ENCODE results near the gene PHGDH. TPM values are rescaled to one million over a fixed set of nuclear protein-coding genes. Genes with fewer than 3 reads are reported as not detected.
"Not testable (repeated sequence)": the region's sequence is repeated elsewhere in the genome, so short reads cannot be mapped to it uniquely, and the experiment has no call there.

Gene PHGDH
- total RNA-seq, 3 donors from 2014 or later, result 3.3 to 32.9 (median 13.2) TPM

DNA sequence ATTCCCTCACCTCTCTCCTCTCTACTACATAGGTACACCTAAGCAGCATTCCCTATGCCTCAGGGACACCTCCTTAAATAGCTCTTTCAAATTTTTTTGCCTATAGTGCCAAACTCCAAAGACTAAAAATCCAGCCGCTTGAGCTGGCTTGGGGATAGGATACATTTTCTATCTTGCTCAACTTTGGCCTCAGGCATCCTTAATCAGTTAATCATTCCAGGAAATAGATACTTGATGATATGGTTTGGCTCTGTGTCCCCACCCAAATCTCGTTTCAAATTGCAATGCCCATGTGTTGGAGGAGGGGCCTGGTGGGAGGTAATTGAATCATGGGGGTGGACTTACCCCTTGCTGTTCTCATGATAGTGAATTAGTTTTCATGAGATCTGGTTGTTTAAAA lies 11.4 kb upstream of the PHGDH start:
- no peaks in the 10 kb centered on the region for H3K4me1 ChIP-seq (ENCODE audit: low read depth)
- no peaks in the 10 kb centered on the region for H3K36me3 ChIP-seq (ENCODE audit: low read depth)
- no peak for DNase-seq
- no peak for TF ChIP-seq CTCF (IDR thresholded peaks at IDR 0.05)
- no peak for ATAC-seq
- intact Hi-C loops (cut with DNase I, micrococcal nuclease), result no loop called here
- no peak overlapping the region for H3K4me3 ChIP-seq
- peaks cover 8% of the 10 kb centered on the region for H3K9me3 ChIP-seq

GRCh38 chr1:119701659-119702058 lies 10.1 kb upstream of the PHGDH start:
- no peak for TF ChIP-seq CTCF (IDR thresholded peaks at IDR 0.05)
- Histone ChIP-seq H3K4me1 (ENCODE audit: low read depth) (no peaks in the 10 kb centered on the region), H3K9me3 (peaks cover 8% of the 10 kb centered on the region), H3K4me3 (no peak overlapping the region), H3K36me3 (ENCODE audit: low read depth) (no peaks in the 10 kb centered on the region)
- intact Hi-C loops (cut with DNase I, micrococcal nuclease), result no loop called here
- no peak for ATAC-seq
- no peak for DNase-seq

DNA sequence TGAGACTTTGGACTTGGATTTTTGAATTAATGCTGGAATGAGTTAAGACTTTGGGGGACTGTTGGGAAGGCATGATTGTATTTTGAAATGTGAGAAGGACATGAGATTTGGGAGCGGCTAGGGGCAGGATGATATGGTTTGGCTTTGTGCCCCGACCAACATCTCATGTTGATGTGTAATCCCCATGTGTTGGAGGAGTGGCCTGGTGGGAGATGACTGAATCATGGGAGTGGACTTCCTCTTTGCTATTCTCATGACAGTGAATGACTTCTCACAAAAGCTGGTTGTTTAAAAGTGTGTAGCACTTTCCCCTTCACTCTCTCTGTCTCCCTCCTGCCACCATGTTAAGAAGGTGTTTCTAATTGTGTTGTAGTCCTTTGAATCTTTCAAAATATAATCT lies 9.3 kb upstream of the PHGDH start:
- H3K36me3 ChIP-seq (ENCODE audit: low read depth), result no peaks in the 10 kb centered on the region
- no peak for DNase-seq
- H3K9me3 ChIP-seq, result peaks cover 8% of the 10 kb centered on the region
- no peak for ATAC-seq
- H3K4me3 ChIP-seq, result no peak overlapping the region
- intact Hi-C loops (cut with DNase I, micrococcal nuclease), result no loop called here
- TF ChIP-seq CTCF (IDR thresholded peaks at IDR 0.05), result no peak
- no peaks in the 10 kb centered on the region for H3K4me1 ChIP-seq (ENCODE audit: low read depth)

- Histone ChIP-seq H3K36me3 (ENCODE audit: low read depth) (no peaks in the 10 kb centered on the region), H3K4me3 (no peak overlapping the region), H3K9me3 (peaks cover 8% of the 10 kb centered on the region), H3K4me1 (ENCODE audit: low read depth) (no peaks in the 10 kb centered on the region)
- intact Hi-C loops (cut with DNase I, micrococcal nuclease), result no loop called here
- no peak for TF ChIP-seq CTCF (IDR thresholded peaks at IDR 0.05)
- ATAC-seq, result no peak
- no peak for DNase-seq
These were observed 7.9 kb upstream of the PHGDH start for GRCh38 chr1:119703666-119704450.

DNA sequence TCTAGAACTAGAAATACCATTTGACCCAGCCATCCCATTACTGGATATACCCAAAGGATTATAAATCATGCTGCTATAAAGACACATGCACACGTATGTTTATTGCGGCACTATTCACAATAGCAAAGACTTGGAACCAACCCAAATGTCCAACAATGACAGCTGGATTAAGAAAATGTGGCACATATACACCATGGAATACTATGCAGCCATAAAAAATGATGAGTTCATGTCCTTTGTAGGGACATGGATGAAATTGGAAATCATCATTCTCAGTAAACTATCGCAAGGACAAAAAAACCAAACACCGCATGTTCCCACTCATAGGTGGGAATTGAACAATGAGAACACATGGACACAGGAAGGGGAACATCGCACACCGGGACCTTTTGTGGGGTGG lies 5.1 kb upstream of the PHGDH start:
- ATAC-seq; H3K4me1 ChIP-seq (ENCODE audit: low read depth); intact Hi-C loops (cut with DNase I, micrococcal nuclease); H3K4me3 ChIP-seq; H3K36me3 ChIP-seq (ENCODE audit: low read depth); DNase-seq; H3K9me3 ChIP-seq: not testable (repeated sequence)

- H3K9me3 ChIP-seq; ATAC-seq; DNase-seq; H3K4me3 ChIP-seq; intact Hi-C loops (cut with DNase I, micrococcal nuclease); H3K36me3 ChIP-seq (ENCODE audit: low read depth): not testable (repeated sequence)
- peaks cover 12% of the 10 kb centered on the region for H3K4me1 ChIP-seq (ENCODE audit: low read depth)
These were observed 354 bp upstream of the PHGDH start for GRCh38 chr1:119711356-119711803.

Data from mucosa of descending colon (tissue), 3 donors.